Stimulated activated CD4-positive, alpha-beta T cell treated with anti-CD3 and anti-CD28 coated beads, Interleukin-12 subunit alpha, Interleukin-12 subunit beta, amount 100 ng/mL, for 4 hours (primary cell): ENCODE measurements around the gene ARSK.

Source experiments
- DNase-seq: peaks from one replicate; pipeline ENCODE4 v3.0.0-alpha.2; 2020

ARSK gene

GRCh38 chr5:95649842-95650620 lies 95.1 kb downstream of the ARSK start:
- DNase-seq, result no peak

- DNase-seq, result no peak
These were observed 97.9 kb downstream of the ARSK start for GRCh38 chr5:95652849-95653248.

- DNase-seq, result no peak
These were observed 99.3 kb downstream of the ARSK start for GRCh38 chr5:95654196-95654595.
